Stimulated activated CD8-positive, alpha-beta memory T cell treated with anti-CD3 and anti-CD28 coated beads, Interleukin-7, amount 100 ng/mL, for 24 hours (primary cell): ENCODE results near the gene HIGD1C.
"Not testable (repeated sequence)": the region's sequence is repeated elsewhere in the genome, so short reads cannot be mapped to it uniquely, and the experiment has no call there.

Experiments
- DNase-seq: peaks from one replicate; pipeline ENCODE4 v3.0.0-alpha.2; 2020; ENCODE audit warnings: low read depth

Gene HIGD1C

GRCh38 chr12:50934371-50934851, 17.9 kb upstream of the HIGD1C start:
- no peak for DNase-seq

GRCh38 chr12:50934981-50935807, 17.1 kb upstream of the HIGD1C start:
- no peak for DNase-seq

GRCh38 chr12:50936821-50937530, 15.4 kb upstream of the HIGD1C start:
- no peak for DNase-seq

GRCh38 chr12:50937653-50938052, 14.7 kb upstream of the HIGD1C start:
- no peak for DNase-seq

GRCh38 chr12:50947933-50948626, 4.3 kb upstream of the HIGD1C start:
- no peak for DNase-seq

- no peak for DNase-seq
Observed at GRCh38 chr12:50948798-50949197, 3.5 kb upstream of the HIGD1C start.

GRCh38 chr12:50949801-50950302, 2.5 kb upstream of the HIGD1C start:
- DNase-seq: no peak

- no peak for DNase-seq
Observed at GRCh38 chr12:50951112-50951511, 1.2 kb upstream of the HIGD1C start.

- no peak for DNase-seq
Observed at GRCh38 chr12:50953047-50953446, 703 bp downstream of the HIGD1C start.

GRCh38 chr12:50954789-50955188, 2.4 kb downstream of the HIGD1C start:
- DNase-seq: not testable (repeated sequence)

- no peak for DNase-seq
Observed at GRCh38 chr12:50955288-50955687, 2.9 kb downstream of the HIGD1C start.

GRCh38 chr12:50955697-50956096, 3.4 kb downstream of the HIGD1C start:
- DNase-seq: no peak

- no peak for DNase-seq
Observed at GRCh38 chr12:50960130-50960529, 7.8 kb downstream of the HIGD1C start.

- no peak for DNase-seq
Observed at GRCh38 chr12:50961708-50962107, 9.4 kb downstream of the HIGD1C start.

GRCh38 chr12:50964432-50964831, 12.1 kb downstream of the HIGD1C start:
- no peak for DNase-seq

GRCh38 chr12:50971946-50972345, 19.6 kb downstream of the HIGD1C start:
- no peak for DNase-seq

GRCh38 chr12:50979369-50980052, 27.2 kb downstream of the HIGD1C start:
- no peak for DNase-seq

- DNase-seq: no peak
Observed at GRCh38 chr12:50980545-50980944, 28.2 kb downstream of the HIGD1C start.

- no peak for DNase-seq
Observed at GRCh38 chr12:50981319-50982239, 29.2 kb downstream of the HIGD1C start.

GRCh38 chr12:50984586-50985298, 32.4 kb downstream of the HIGD1C start:
- no peak for DNase-seq
